Peyer's patch (tissue), 4 donors: ENCODE data around the gene EMP1.

Source experiments
- POLR2A ChIP-seq, 2 donors: fragments of 450-650 bp; IDR thresholded peaks; one replicate each; pipeline ENCODE4 v1.5.1; 2017; ENCODE audit warnings: antibody characterized with exemption in 2 of 2, mild to moderate bottlenecking in 2 of 2, moderate library complexity in 2 of 2
- TF ChIP-seq, protein P1 (sequence below), 6 experiments: fragments of 450-650 bp in 4 of 6; fragments of 200-600 bp in 2 of 6; sonication (generic) in 1 of 6; IDR thresholded peaks; one replicate each; pipeline ENCODE4 v1.5.1; 2017 to 2019; ENCODE audit warnings: antibody characterized with exemption in 6 of 6, mild to moderate bottlenecking in 3 of 6, moderate library complexity in 1 of 6

DNA sequence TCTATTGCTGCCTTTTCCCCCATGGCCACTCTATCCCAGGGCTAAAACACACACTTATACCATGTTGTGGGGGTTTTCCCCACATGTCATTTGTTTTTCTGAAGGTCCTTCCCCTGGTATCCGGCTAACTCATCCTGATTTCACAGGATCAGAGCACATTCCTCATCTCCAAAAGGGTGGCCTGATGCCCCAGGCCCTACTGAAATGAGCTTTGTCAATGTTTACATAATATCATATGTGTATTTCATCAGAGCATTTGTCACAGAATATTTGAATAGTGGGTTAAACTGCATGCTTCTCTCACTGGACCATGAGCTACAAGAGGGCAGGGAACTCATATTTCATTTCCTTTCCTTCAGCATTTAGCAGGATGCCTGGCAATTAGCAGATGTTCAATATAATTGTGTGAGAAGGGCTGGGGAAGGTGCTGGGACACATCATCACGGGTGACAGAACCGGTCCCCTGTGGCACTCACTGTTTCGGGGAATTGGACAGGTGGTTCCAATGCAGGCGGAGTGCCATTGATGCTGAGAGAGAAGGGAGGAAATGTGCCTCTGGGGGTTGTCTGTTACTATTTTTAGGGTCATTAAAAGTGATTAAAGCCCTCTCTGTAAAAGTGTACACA is 26.8 kb downstream of the EMP1 start:
- TF ChIP-seq, protein P1, sequence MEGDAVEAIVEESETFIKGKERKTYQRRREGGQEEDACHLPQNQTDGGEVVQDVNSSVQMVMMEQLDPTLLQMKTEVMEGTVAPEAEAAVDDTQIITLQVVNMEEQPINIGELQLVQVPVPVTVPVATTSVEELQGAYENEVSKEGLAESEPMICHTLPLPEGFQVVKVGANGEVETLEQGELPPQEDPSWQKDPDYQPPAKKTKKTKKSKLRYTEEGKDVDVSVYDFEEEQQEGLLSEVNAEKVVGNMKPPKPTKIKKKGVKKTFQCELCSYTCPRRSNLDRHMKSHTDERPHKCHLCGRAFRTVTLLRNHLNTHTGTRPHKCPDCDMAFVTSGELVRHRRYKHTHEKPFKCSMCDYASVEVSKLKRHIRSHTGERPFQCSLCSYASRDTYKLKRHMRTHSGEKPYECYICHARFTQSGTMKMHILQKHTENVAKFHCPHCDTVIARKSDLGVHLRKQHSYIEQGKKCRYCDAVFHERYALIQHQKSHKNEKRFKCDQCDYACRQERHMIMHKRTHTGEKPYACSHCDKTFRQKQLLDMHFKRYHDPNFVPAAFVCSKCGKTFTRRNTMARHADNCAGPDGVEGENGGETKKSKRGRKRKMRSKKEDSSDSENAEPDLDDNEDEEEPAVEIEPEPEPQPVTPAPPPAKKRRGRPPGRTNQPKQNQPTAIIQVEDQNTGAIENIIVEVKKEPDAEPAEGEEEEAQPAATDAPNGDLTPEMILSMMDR (IDR thresholded peaks at IDR 0.05): no peak
- TF ChIP-seq POLR2A (IDR thresholded peaks at IDR 0.05): no peak
